Vagina (tissue), 2 donors: ENCODE measurements around the gene PLCG1.

Experiments
- CTCF ChIP-seq, 3 experiments: fragments of 450-650 bp in 2 of 3; fragments of 200-600 bp in 1 of 3; sonication (generic) in 1 of 3; IDR thresholded peaks; one replicate each; pipeline ENCODE4 v1.5.1; 2017 to 2019; ENCODE audit warnings: antibody characterized with exemption in 3 of 3, mild to moderate bottlenecking in 2 of 3, moderate library complexity in 2 of 3
- POLR2A ChIP-seq, 2 donors: fragments of 450-650 bp; IDR thresholded peaks; one replicate each; pipeline ENCODE4 v1.6.1; 2017; ENCODE audit warnings: antibody characterized with exemption in 2 of 2, mild to moderate bottlenecking in 2 of 2, moderate library complexity in 2 of 2
- POLR2AphosphoS5 ChIP-seq, 2 donors: sonication (generic); formaldehyde crosslinking; IDR thresholded peaks; one replicate each; pipeline ENCODE4 v1.9.0; 2017; ENCODE audit warnings: antibody characterized with exemption in 2 of 2, mild to moderate bottlenecking in 2 of 2, low read depth in 1 of 2; ENCODE audit not compliant: insufficient read depth in 1 of 2

- no peak for TF ChIP-seq CTCF (IDR thresholded peaks at IDR 0.05)
- TF ChIP-seq POLR2A (IDR thresholded peaks at IDR 0.05), result no peak
- no peak for TF ChIP-seq POLR2AphosphoS5 (IDR thresholded peaks at IDR 0.05; ENCODE audit: insufficient read depth in 1 of 2, low read depth in 1 of 2)
Measured at GRCh38 chr20:41166201-41167117, 29.1 kb downstream of the PLCG1 start.
